Mesothelial cell of epicardium (in vitro differentiated cells): ENCODE data around the gene COL8A1. TPM values are rescaled to one million over a fixed set of nuclear protein-coding genes. Genes with fewer than 3 reads are reported as not detected.

Experiments used
- DNase-seq, 2 experiments: peaks; one replicate each; pipeline ENCODE4 v3.0.0; 2021; ENCODE audit warnings: low spot score in 2 of 2; ENCODE audit not compliant: unreplicated experiment in 2 of 2
- H3K27ac Mint-ChIP-seq: 2 replicates; pipeline ENCODE4 v1.8.0; 2021; ENCODE audit warnings: mixed read lengths
- H3K27me3 Mint-ChIP-seq: 2 replicates; pipeline ENCODE4 v1.8.0; 2021; ENCODE audit warnings: low read depth, mixed read lengths
- H3K36me3 Mint-ChIP-seq: 2 replicates; pipeline ENCODE4 v1.8.0; 2021; ENCODE audit warnings: mixed read lengths
- H3K4me1 Mint-ChIP-seq: 2 replicates; pipeline ENCODE4 v1.8.0; 2021; ENCODE audit warnings: mixed read lengths
- H3K4me3 Mint-ChIP-seq: 2 replicates; pipeline ENCODE4 v1.8.0; 2021; ENCODE audit warnings: mild to moderate bottlenecking, moderate library complexity, mixed read lengths
- H3K9me3 Mint-ChIP-seq: 2 replicates; pipeline ENCODE4 v1.8.0; 2021; ENCODE audit warnings: mixed read lengths
- total RNA-seq: library from RNA; stranded (reverse); gene quantifications from 3 replicates; pipeline ENCODE4 v1.2.1, GENCODE V29; 2021
- TF ChIP-seq, protein P1 (sequence below): fragments of 200-600 bp; sonication (generic); IDR thresholded peaks from one replicate; pipeline ENCODE4 v1.5.0; 2021; ENCODE audit warnings: antibody characterized with exemption; ENCODE audit not compliant: unreplicated experiment

COL8A1 gene
- total RNA-seq, 1 donor from 2014 or later, result 1.1 TPM

DNA sequence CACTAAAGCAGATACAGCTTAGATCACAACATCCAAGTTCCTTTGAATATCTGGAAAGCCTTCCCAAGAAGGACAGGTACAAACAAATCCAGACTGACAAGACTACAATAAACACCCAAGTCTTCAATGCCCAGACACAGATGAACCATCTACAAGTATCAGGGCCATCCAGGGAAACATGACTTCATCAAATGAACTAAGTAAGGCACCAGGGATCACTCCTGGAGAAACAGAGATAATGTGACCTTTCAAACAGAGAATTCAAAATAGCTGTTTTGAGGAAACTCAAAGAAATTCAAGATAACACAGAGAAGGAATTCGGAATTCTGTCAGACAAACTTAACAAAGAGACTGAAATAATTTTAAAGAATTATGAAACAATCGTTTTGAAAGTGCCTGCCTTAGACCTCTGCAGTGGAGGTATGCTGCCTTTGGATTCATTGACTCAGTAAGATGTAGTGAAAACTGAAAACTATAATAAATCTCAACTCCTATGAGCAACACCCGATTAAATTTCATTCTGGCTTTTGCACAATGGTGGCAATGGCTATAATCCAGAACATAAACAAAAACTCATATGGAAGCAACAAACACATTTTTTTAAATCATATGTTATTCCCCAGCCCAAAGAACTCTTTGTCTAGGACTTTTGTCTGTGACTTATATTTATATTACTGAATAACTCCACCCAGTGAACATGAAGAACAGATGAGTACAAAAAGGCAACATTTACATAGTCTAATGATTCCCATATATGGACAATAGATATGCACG lies 12.6 kb upstream of the COL8A1 start:
- Mint-ChIP-seq H3K36me3 (no peaks in the 10 kb centered on the region), H3K27ac (no peak overlapping the region), H3K27me3 (peaks cover under 1% of the 10 kb centered on the region), H3K4me3 (no peak overlapping the region), H3K4me1 (no peaks in the 10 kb centered on the region), H3K9me3 (no peaks in the 10 kb centered on the region)
- TF ChIP-seq, protein P1, sequence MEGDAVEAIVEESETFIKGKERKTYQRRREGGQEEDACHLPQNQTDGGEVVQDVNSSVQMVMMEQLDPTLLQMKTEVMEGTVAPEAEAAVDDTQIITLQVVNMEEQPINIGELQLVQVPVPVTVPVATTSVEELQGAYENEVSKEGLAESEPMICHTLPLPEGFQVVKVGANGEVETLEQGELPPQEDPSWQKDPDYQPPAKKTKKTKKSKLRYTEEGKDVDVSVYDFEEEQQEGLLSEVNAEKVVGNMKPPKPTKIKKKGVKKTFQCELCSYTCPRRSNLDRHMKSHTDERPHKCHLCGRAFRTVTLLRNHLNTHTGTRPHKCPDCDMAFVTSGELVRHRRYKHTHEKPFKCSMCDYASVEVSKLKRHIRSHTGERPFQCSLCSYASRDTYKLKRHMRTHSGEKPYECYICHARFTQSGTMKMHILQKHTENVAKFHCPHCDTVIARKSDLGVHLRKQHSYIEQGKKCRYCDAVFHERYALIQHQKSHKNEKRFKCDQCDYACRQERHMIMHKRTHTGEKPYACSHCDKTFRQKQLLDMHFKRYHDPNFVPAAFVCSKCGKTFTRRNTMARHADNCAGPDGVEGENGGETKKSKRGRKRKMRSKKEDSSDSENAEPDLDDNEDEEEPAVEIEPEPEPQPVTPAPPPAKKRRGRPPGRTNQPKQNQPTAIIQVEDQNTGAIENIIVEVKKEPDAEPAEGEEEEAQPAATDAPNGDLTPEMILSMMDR, result no peak
- DNase-seq, result no peak

DNA sequence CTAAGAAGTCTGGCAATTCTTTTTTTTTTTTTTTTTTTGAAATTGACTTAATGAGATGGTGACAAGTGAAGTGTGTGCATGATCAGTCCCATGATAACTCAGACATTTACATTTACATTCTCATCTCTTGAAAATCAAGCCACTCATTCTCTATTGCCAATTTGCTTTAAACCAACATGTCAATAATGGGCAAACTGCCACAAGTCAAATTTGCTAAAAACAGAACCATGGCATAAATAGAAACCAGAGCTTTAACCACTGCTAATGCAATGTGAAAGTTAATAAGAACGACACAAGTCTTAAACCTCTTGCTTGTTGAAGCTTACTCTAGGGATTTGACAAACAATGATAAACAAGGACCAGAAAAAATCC lies 12.0 kb upstream of the COL8A1 start:
- no peaks in the 10 kb centered on the region for H3K9me3 Mint-ChIP-seq
- no peaks in the 10 kb centered on the region for H3K36me3 Mint-ChIP-seq
- TF ChIP-seq, protein P1, result no peak
- peaks cover 4% of the 10 kb centered on the region for H3K27me3 Mint-ChIP-seq
- no peaks in the 10 kb centered on the region for H3K4me1 Mint-ChIP-seq
- no peak overlapping the region for H3K27ac Mint-ChIP-seq
- no peak overlapping the region for H3K4me3 Mint-ChIP-seq
- DNase-seq, result no peak

DNA sequence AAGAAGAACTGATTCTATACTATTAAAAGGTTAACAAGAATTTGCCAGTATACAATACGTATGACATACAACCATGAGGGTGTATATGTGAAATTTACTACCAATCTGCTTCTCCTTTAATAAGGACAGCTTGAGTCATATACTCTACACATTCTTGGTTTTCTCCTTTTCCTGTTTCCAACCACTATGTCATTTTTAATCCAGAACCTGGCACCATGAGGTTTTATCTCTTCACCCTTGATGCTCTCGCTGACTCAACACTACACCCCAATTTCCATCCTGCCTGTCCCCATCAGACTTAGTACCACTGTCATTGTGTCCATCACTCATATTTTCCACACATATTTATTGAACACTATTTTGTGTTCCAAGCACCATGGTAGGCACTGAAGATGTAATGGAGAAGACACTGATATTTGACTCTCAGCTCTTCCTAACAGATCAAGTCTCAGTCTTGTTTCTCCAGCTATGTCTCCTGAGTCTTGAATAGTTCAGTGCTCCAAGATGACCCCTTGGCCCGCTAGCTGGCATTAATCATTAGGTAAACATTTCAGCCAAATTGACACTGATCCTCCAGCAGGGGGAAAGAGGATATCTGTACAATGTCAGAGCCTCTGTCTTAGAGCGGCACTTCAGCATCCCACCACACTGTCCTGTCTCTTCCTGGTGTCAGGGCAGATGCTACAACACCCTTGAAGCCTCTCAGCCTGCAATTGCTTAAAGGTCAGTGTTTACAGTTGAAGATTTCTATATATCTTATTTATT lies 11.2 kb upstream of the COL8A1 start:
- no peak for DNase-seq
- TF ChIP-seq, protein P1, result no peak
- Mint-ChIP-seq H3K9me3 (no peaks in the 10 kb centered on the region), H3K36me3 (no peaks in the 10 kb centered on the region), H3K4me1 (no peaks in the 10 kb centered on the region), H3K27ac (no peak overlapping the region), H3K27me3 (peaks cover 9% of the 10 kb centered on the region), H3K4me3 (no peak overlapping the region)

DNA sequence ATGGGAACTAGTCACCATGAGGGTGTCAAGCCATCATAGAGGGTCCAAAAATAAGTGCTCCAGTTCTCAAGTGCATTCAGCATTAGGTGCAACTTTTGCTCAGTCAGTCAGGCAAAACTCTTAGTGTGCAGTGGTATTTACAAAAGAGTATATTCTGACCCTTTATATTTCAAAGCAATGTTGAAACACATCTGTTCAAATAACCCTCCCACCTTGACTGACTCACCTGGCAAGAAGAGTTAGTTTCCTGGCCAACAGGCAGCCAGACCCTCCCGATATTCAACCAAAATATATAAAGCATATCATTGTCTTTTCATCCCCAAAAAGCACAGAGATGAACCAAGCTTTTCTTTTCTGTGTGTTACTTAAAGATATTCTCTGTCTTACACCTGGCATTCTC lies 7.6 kb upstream of the COL8A1 start:
- H3K4me3 Mint-ChIP-seq, result no peak overlapping the region
- TF ChIP-seq, protein P1, result no peak
- no peak overlapping the region for H3K27ac Mint-ChIP-seq
- no peak for DNase-seq
- peaks cover 30% of the 10 kb centered on the region for H3K27me3 Mint-ChIP-seq
- H3K4me1 Mint-ChIP-seq, result no peaks in the 10 kb centered on the region
- H3K36me3 Mint-ChIP-seq, result no peaks in the 10 kb centered on the region
- no peaks in the 10 kb centered on the region for H3K9me3 Mint-ChIP-seq

DNA sequence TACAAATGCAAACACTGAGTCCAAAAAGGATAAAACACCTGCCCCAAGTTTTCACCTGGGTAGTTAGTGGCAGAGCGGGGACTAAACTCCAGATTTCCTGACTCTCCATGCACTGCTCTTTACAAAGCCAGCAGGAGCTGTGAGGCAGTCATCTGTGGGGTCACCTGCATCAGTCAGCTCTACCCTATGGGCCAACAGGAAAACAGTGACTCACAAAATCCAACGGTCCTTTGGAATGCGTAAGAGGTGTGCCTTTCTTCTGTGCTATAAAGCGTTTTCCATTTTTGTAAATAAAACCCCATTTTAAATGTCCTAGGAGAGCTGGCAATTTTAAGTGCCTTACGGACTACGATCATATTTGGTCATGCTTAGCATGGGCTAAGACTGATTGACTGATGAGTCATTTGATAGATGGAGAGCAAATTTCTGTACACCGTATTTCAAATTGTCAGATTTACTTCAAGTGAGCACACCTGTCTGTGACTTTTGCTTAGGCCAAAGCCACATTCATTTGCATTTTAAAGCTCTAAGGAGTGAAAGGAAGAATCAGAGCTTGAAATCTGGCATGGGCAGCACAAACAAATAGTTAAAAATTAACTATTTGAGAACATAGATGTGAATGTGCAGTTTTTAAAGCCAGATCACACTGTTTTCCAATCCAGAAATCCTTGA lies 4.4 kb upstream of the COL8A1 start:
- Mint-ChIP-seq H3K4me1 (peaks cover 18% of the 10 kb centered on the region), H3K4me3 (no peak overlapping the region), H3K27me3 (peaks cover 60% of the 10 kb centered on the region), H3K36me3 (no peaks in the 10 kb centered on the region), H3K9me3 (no peaks in the 10 kb centered on the region), H3K27ac (no peak overlapping the region)
- TF ChIP-seq, protein P1, result no peak
- no peak for DNase-seq
